GM23248 (cell line): ENCODE measurements around the gene BCAR1.

ENCODE experiments used
- EZH2 ChIP-seq: fragments of 200-600 bp; sonication (generic); IDR thresholded peaks from 2 replicates; pipeline ENCODE4 v1.6.1; 2018; ENCODE audit warnings: antibody characterized with exemption, mild to moderate bottlenecking; ENCODE audit not compliant: insufficient read depth, poor library complexity, severe bottlenecking
- EZH2phosphoT487 ChIP-seq: fragments of 200-600 bp; sonication (generic); IDR thresholded peaks from 2 replicates; pipeline ENCODE4 v1.6.1; 2018; ENCODE audit warnings: antibody characterized with exemption, moderate library complexity, mild to moderate bottlenecking, low read depth; ENCODE audit not compliant: insufficient read depth

- TF ChIP-seq EZH2phosphoT487 (no peak), EZH2 (no peak)
These were observed 26.9 kb downstream of the BCAR1 start for GRCh38 chr16:75224306-75225082.
